GM12874 (cell line): ENCODE results near the gene TRMT10C.
A peak's percentile ranks its signal among the peaks of the same experiment; 100 is the strongest.

Experiments
- TF ChIP-seq, protein P1 (sequence below): IDR thresholded peaks from 2 replicates; pipeline ENCODE4 v1.5.1; 2011; ENCODE audit warnings: low read depth, mild to moderate bottlenecking, control low read depth, low read length, moderate library complexity; ENCODE audit not compliant: insufficient read depth

TRMT10C gene

DNA sequence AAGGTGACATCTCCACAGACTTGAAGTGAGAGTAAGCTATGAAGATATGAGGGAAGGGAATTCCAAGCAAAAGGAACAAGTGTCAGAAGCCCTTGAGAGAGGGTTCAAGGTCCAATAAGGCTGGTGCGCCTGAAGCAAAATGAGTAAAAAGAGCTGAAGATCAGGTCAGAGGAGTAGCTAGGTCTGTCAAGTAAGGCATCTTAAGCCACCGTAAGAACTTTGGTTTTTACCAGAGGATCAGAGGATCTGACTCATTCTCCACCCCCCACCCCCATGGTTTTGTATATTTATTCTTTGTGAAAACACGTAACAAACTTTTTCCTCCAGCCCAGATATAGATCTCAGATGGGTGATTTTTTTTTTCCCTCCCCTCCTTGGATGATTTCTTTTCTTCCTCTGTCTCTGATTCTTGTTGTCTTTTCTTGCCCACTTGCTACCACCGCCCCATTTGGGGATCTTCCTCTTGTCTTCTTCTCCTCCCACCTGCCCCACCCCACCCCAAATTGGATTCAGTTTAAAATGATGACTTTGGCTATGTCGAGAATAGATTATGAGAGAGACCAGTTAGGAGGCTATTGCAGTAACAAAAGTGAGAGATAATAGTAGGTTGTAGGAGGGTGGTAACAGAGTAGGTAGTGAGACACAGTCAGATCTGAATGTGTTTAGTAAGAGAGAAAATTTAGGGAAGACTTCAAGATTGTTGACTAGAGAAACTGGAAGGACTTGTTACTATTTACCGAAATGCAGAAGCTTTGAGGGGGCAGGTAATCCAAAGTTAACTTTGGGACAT is 6.1 kb downstream of the TRMT10C start:
- TF ChIP-seq, protein P1, sequence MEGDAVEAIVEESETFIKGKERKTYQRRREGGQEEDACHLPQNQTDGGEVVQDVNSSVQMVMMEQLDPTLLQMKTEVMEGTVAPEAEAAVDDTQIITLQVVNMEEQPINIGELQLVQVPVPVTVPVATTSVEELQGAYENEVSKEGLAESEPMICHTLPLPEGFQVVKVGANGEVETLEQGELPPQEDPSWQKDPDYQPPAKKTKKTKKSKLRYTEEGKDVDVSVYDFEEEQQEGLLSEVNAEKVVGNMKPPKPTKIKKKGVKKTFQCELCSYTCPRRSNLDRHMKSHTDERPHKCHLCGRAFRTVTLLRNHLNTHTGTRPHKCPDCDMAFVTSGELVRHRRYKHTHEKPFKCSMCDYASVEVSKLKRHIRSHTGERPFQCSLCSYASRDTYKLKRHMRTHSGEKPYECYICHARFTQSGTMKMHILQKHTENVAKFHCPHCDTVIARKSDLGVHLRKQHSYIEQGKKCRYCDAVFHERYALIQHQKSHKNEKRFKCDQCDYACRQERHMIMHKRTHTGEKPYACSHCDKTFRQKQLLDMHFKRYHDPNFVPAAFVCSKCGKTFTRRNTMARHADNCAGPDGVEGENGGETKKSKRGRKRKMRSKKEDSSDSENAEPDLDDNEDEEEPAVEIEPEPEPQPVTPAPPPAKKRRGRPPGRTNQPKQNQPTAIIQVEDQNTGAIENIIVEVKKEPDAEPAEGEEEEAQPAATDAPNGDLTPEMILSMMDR, result no peak

DNA sequence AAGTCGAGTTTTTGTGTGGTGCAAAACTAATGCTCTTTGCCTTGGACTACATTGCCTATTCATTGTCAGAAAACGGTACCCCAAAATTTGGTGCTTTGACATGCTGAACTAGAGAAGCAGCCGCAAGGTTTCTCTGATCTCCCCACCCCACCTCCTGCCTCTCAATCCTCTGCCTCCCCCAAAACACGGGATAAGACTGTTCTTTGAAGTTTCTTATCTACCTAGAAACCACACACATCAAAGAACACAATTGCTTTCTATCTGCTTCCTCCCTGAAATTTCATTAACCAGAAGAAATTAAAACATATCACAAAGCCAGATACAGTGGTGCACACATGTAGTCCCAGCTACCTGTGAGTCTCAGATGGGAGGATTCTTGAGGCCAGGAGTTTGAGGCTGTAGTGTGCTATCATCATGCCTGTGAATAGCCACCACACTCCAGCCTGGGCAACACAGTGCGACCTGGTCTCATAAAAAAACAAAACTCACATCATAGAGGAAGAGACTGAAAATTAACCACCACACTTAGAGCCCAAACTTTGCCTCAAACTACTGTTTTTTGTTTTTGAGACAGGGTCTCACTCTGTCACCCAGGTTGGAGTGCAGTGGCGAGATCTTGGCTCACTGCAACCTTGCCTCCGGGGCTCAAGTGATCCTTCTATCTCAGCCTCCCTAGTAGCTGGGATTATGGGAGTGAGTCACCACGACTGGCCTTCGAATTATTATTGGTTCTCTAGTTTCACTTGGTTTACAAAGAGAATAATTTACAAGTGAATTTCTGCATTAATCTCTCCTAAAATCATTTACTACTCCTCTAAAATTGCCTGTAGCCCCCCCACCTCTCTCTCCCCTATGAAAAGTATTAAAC is 9.6 kb downstream of the TRMT10C start:
- TF ChIP-seq, protein P1, result no peak

DNA sequence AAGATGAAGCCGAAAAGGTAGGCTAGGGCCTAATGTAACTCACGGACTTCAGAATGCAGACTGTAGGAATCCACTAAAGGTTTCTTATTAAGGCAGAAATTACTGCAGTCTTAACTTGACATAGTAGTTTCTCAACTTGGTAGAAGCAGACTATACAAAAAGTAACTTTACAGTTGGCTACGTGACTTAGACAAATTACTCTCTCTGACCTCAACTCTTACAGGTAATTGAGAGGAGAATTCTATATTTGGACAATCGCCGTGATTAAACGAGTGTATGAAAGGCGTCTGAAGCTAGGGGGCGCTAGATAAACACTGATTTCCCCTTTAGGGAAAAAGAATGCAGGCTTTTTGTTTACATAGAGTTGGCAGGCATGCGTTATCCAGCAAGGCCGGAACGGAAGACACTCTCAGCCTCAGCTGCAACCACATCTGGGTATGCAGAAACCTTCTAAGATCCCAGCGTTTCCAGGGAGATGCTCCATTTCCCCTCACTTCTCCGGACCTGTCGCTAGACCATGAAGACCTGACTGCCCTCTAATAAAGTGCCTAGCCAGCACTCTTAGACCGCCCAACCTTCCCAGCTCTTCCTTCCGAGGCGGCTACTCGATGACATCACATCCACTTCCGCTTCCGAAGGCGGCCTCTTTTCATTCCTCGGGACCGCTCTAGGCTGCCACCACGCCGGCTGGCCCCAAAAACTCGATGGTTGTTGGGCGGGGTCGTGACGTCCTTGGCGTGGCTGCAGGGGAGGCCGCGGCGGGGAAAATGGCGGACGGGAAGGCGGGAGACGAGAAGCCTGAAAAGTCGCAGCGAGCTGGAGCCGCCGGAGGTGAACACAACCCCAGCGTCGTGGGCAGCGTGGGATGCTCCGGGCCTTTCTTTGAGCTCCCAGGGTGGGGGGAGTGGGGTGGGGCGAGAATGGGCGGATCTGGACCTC is 12.1 kb downstream of the TRMT10C start, which contains the start of gene PCNP:
Gene PCNP, plus strand, starts transcription at position 732 of the 939 bp plus-strand sequence. Its CDS starts 36 bp downstream, at position 768.
- TF ChIP-seq, protein P1, result peak; percentile 63

DNA sequence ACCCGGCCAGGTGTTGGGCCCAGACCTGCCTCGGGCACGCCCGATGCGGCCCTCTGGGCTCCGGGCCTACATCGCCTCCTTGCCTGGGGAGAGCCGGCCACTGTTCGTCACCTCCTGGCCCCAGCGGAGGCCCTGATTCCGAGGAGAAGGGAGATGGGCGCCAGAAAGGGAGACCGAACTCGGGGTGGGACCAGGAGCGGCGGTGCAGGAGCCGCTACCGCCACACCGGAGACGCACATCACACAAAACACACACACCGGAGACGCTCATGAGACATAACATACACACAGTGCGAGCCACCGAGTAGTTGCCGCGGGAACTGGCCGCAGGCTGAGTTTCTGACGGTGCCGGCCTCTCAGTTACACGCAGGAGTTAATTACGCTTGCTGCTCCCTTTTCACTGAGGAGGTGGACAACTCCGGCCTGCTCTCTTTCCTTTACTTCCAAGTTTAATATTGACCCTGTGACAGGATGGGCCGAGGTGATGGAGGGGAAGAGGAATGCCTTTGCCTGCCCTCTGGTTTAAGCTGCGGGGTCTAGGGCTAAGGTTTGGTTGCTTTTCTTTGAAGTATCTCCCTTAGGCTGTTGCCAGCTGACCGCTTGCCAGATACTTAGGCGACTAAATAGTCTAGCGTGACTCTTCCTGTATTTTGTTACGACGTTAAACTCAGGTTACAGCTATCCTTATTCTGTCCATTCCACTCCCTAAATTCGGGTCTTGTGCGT is 12.9 kb downstream of the TRMT10C start:
- TF ChIP-seq, protein P1, result no peak

DNA sequence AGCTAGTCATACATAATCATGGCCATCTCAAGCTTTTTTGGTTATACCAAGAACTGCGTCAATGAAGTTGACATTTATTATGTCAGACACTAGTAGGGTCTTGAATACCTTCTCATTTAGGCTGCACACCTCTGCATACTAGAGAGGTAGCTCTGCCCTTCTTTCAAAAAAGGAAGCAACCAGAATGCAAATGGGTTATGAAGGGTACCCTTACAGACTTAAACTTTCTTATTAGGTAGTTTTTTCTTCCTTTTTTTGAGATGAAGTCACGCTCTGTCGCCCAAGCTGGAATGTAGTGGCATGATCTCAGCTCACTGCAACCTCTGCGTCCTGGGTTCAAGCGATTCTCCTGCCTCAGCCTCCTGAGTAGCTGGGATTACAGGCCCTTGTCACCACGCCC is 15.6 kb downstream of the TRMT10C start:
- TF ChIP-seq, protein P1, result no peak

DNA sequence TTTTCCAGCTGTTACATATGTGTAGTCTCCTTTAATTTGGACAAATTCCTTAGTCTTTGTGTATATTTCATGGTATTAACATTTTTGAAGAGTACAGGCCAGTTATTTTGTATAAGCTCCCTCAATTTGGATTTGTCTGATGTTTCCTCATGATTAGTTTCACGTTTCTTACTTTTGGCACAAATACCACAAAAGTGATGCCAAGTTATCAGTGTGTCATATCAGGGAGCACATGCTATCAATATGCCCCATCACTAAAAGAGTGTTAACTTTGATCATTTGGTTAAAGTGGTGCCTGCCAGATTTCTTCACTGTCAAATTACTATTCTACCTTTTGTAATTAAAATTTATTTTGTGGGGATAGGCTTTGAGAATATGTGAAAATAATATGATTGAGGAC is 26.9 kb downstream of the TRMT10C start:
- TF ChIP-seq, protein P1, result no peak
